MG63 (cell line): ENCODE measurements around the gene EPHB6. TPM values are rescaled to one million over a fixed set of nuclear protein-coding genes. Genes with fewer than 3 reads are reported as not detected.
A peak's percentile ranks its signal among the peaks of the same experiment; 100 is the strongest.

Experiments
- DNase-seq: peaks from one replicate; pipeline ENCODE4 v3.0.0-alpha.2; 2020
- H3K27me3 ChIP-seq: fragments of 250-450 bp; sonication (Bioruptor Pico); 2 replicates; pipeline ENCODE4 v1.5.1; 2020; ENCODE audit warnings: mild to moderate bottlenecking, moderate library complexity
- H3K36me3 ChIP-seq: fragments of 250-450 bp; sonication (Bioruptor Pico); 2 replicates; pipeline ENCODE4 v1.5.1; 2020; ENCODE audit warnings: mild to moderate bottlenecking, moderate library complexity
- H3K4me3 ChIP-seq: fragments of 250-450 bp; sonication (Bioruptor Pico); 2 replicates; pipeline ENCODE4 v1.5.1; 2020; ENCODE audit warnings: mild to moderate bottlenecking, moderate library complexity
- H3K9me3 ChIP-seq: fragments of 250-450 bp; sonication (Bioruptor Pico); 2 replicates; pipeline ENCODE4 v1.5.1; 2020; ENCODE audit warnings: mild to moderate bottlenecking, moderate library complexity
- total RNA-seq: library from RNA; depleted of rRNA; stranded (reverse); fragments of >200 nt; shearing (Covaris generic); gene quantifications from 2 replicates; pipeline ENCODE4 v1.2.3, GENCODE V29; 2014; ENCODE audit warnings: low replicate concordance

Gene EPHB6
- total RNA-seq, 1 experiment from 2014 or later = 3.6 TPM

- Histone ChIP-seq H3K4me3 (no peak overlapping the region), H3K9me3 (no peaks in the 10 kb centered on the region), H3K36me3 (no peaks in the 10 kb centered on the region), H3K27me3 (no peaks in the 10 kb centered on the region)
- DNase-seq = no peak
Measured at GRCh38 chr7:142881586-142882337, 26.9 kb downstream of the EPHB6 start.

- no peak for DNase-seq
- no peaks in the 10 kb centered on the region for H3K9me3 ChIP-seq
- no peaks in the 10 kb centered on the region for H3K36me3 ChIP-seq
- no peaks in the 10 kb centered on the region for H3K27me3 ChIP-seq
- no peak overlapping the region for H3K4me3 ChIP-seq
Measured at GRCh38 chr7:142882338-142882678, 27.4 kb downstream of the EPHB6 start.

- DNase-seq = no peak
- H3K36me3 ChIP-seq = no peaks in the 10 kb centered on the region
- H3K4me3 ChIP-seq = no peak overlapping the region
- H3K9me3 ChIP-seq = no peaks in the 10 kb centered on the region
- H3K27me3 ChIP-seq = no peaks in the 10 kb centered on the region
Measured at GRCh38 chr7:142883145-142883544, 28.3 kb downstream of the EPHB6 start.

- H3K36me3 ChIP-seq = no peaks in the 10 kb centered on the region
- H3K9me3 ChIP-seq = no peaks in the 10 kb centered on the region
- no peak overlapping the region for H3K4me3 ChIP-seq
- no peak for DNase-seq
- H3K27me3 ChIP-seq = no peaks in the 10 kb centered on the region
Measured at GRCh38 chr7:142883571-142884285, 28.9 kb downstream of the EPHB6 start.

GRCh38 chr7:142884286-142884640 lies 29.4 kb downstream of the EPHB6 start:
- no peaks in the 10 kb centered on the region for H3K27me3 ChIP-seq
- no peak for DNase-seq
- H3K4me3 ChIP-seq = no peak overlapping the region
- H3K9me3 ChIP-seq = no peaks in the 10 kb centered on the region
- H3K36me3 ChIP-seq = no peaks in the 10 kb centered on the region

GRCh38 chr7:142885311-142886230 lies 30.7 kb downstream of the EPHB6 start, which contains the start of gene TRPV6:
Gene TRPV6 (minus strand): TSS chr7:142885745.
- H3K27me3 ChIP-seq = no peaks in the 10 kb centered on the region
- DNase-seq = peak; percentile 57
- no peaks in the 10 kb centered on the region for H3K36me3 ChIP-seq
- no peak within 1 kb of the TSS for H3K4me3 ChIP-seq
- no peaks in the 10 kb centered on the region for H3K9me3 ChIP-seq

- Histone ChIP-seq H3K27me3 (no peaks in the 10 kb centered on the region), H3K9me3 (no peaks in the 10 kb centered on the region), H3K4me3 (no peak overlapping the region), H3K36me3 (no peaks in the 10 kb centered on the region)
- DNase-seq = no peak
Measured at GRCh38 chr7:142886866-142887265, 32.0 kb downstream of the EPHB6 start.

GRCh38 chr7:142887282-142888015 lies 32.6 kb downstream of the EPHB6 start:
- no peak for DNase-seq
- no peaks in the 10 kb centered on the region for H3K9me3 ChIP-seq
- H3K36me3 ChIP-seq = no peaks in the 10 kb centered on the region
- no peaks in the 10 kb centered on the region for H3K27me3 ChIP-seq
- no peak overlapping the region for H3K4me3 ChIP-seq

- no peaks in the 10 kb centered on the region for H3K36me3 ChIP-seq
- peak; percentile 14 for DNase-seq
- H3K27me3 ChIP-seq = no peaks in the 10 kb centered on the region
- H3K9me3 ChIP-seq = no peaks in the 10 kb centered on the region
- H3K4me3 ChIP-seq = no peak overlapping the region
Measured at GRCh38 chr7:142889816-142890215, 34.9 kb downstream of the EPHB6 start.

GRCh38 chr7:142890874-142891485 lies 36.1 kb downstream of the EPHB6 start:
- Histone ChIP-seq H3K4me3 (no peak overlapping the region), H3K9me3 (no peaks in the 10 kb centered on the region), H3K36me3 (no peaks in the 10 kb centered on the region), H3K27me3 (no peaks in the 10 kb centered on the region)
- DNase-seq = no peak

GRCh38 chr7:142891490-142892082 lies 36.7 kb downstream of the EPHB6 start:
- no peak for DNase-seq
- Histone ChIP-seq H3K4me3 (no peak overlapping the region), H3K9me3 (no peaks in the 10 kb centered on the region), H3K36me3 (no peaks in the 10 kb centered on the region), H3K27me3 (no peaks in the 10 kb centered on the region)

GRCh38 chr7:142892951-142893350 lies 38.1 kb downstream of the EPHB6 start:
- Histone ChIP-seq H3K36me3 (no peaks in the 10 kb centered on the region), H3K4me3 (no peak overlapping the region), H3K9me3 (no peaks in the 10 kb centered on the region), H3K27me3 (no peaks in the 10 kb centered on the region)
- DNase-seq = no peak

GRCh38 chr7:142894112-142894984 lies 39.5 kb downstream of the EPHB6 start:
- Histone ChIP-seq H3K4me3 (no peak overlapping the region), H3K27me3 (no peaks in the 10 kb centered on the region), H3K9me3 (no peaks in the 10 kb centered on the region), H3K36me3 (no peaks in the 10 kb centered on the region)
- DNase-seq = no peak

GRCh38 chr7:142894985-142895593 lies 40.2 kb downstream of the EPHB6 start:
- H3K9me3 ChIP-seq = no peaks in the 10 kb centered on the region
- H3K27me3 ChIP-seq = no peaks in the 10 kb centered on the region
- H3K36me3 ChIP-seq = no peaks in the 10 kb centered on the region
- H3K4me3 ChIP-seq = no peak overlapping the region
- DNase-seq = no peak

- H3K4me3 ChIP-seq = no peak overlapping the region
- no peaks in the 10 kb centered on the region for H3K36me3 ChIP-seq
- H3K27me3 ChIP-seq = no peaks in the 10 kb centered on the region
- DNase-seq = no peak
- no peaks in the 10 kb centered on the region for H3K9me3 ChIP-seq
Measured at GRCh38 chr7:142896151-142896550, 41.3 kb downstream of the EPHB6 start.
